ENCODE data around the gene OR13C4. TPM values are rescaled to one million over a fixed set of nuclear protein-coding genes. Genes with fewer than 3 reads are reported as not detected.

OR13C4 gene
- total RNA-seq, result not detected
- not detected for polyA plus RNA-seq
- long read RNA-seq, donor 1, result 0 reads
- long read RNA-seq, donor 2, result 0 reads
- long read RNA-seq, donor 3, result 0 reads
- long read RNA-seq, donor 4, result 0 reads
- long read RNA-seq, donor 5, result 0 reads

DNA sequence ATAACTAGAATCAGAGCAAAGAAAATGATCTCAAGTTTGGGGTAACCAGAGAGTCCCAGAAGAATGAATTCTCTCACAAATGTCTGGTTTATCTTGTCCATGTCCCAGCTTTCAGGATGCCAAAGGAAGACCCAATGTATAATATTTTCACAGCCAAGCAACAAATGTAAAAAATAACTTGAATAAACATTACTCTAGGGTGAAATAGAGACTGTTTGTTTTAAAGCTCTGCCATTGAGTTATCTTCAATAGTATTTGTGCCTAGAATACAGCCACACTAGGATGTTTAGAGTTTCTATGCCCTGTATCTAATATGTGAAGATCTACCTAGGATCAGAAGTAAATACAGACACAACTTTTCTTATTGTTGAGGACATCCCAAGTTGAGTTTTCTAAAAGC, at the start of gene OR13C4:
OR13C4 (minus strand) TSS at position 101 of the 400 bp plus-strand sequence; CDS start at position 101, 0 bp downstream.
- no peak within 1 kb of the TSS for H3K4me3 ChIP-seq
- H3K9me3 ChIP-seq (ENCODE audit: control insufficient read depth in 4 of 4, insufficient read depth in 3 of 4, low read length in 3 of 4), result no peaks in the 10 kb centered on the region
- no peaks in the 10 kb centered on the region for H3K4me1 ChIP-seq (ENCODE audit: control insufficient read depth in 5 of 5, insufficient read depth in 5 of 5, low read length in 5 of 5)
- H3K27ac ChIP-seq (ENCODE audit: low read depth in 1 of 2, low read length in 1 of 2), result no peak within 1 kb of the TSS
- TF ChIP-seq, protein P1, sequence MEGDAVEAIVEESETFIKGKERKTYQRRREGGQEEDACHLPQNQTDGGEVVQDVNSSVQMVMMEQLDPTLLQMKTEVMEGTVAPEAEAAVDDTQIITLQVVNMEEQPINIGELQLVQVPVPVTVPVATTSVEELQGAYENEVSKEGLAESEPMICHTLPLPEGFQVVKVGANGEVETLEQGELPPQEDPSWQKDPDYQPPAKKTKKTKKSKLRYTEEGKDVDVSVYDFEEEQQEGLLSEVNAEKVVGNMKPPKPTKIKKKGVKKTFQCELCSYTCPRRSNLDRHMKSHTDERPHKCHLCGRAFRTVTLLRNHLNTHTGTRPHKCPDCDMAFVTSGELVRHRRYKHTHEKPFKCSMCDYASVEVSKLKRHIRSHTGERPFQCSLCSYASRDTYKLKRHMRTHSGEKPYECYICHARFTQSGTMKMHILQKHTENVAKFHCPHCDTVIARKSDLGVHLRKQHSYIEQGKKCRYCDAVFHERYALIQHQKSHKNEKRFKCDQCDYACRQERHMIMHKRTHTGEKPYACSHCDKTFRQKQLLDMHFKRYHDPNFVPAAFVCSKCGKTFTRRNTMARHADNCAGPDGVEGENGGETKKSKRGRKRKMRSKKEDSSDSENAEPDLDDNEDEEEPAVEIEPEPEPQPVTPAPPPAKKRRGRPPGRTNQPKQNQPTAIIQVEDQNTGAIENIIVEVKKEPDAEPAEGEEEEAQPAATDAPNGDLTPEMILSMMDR (IDR thresholded peaks at IDR 0.05; ENCODE audit: control extremely low read depth, extremely low read depth), result no peak
- no peak within 1 kb of the TSS for H3K9ac ChIP-seq (ENCODE audit: insufficient read depth in 1 of 2, low read length in 2 of 2)
- ATAC-seq (ENCODE audit: insufficient read depth, low FRiP score) (no peak), DNase-seq (no peak)
- no peaks in the 10 kb centered on the region for H3K27me3 ChIP-seq (ENCODE audit: control insufficient read depth in 3 of 3, insufficient read depth in 3 of 3, low read length in 2 of 3)
- H3K36me3 ChIP-seq (ENCODE audit: control insufficient read depth in 4 of 4, insufficient read depth in 4 of 4, low read length in 4 of 4), result no peaks in the 10 kb centered on the region

DNA sequence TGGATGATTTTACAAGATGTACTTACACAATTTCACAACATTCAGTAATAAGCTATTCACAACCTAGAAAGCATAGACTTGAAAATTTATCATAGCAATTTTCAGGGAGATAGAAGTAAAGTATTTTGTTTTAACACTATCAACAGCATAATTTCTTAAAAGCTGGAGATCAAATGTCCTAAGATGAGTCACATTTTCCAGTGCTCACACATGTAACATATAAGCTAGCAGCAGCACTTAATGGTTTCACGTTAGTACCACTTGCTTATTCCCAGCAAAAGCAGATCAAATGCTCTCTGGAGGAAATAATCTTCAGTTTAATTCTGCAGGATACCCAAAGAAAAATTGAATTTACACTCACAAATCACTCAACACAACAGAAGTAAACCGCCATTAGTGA, 48.4 kb upstream of the OR13C4 start:
- TF ChIP-seq, protein P1 (IDR thresholded peaks at IDR 0.05; ENCODE audit: control extremely low read depth, extremely low read depth), result no peak
- no peaks in the 10 kb centered on the region for H3K4me1 ChIP-seq (ENCODE audit: control insufficient read depth in 5 of 5, insufficient read depth in 5 of 5, low read length in 5 of 5)
- H3K27me3 ChIP-seq (ENCODE audit: control insufficient read depth in 3 of 3, insufficient read depth in 3 of 3, low read length in 2 of 3), result no peaks in the 10 kb centered on the region
- peaks cover 0 to 4% (median 0%) of the 10 kb centered on the region in 4 donors for H3K9me3 ChIP-seq (ENCODE audit: control insufficient read depth in 4 of 4, insufficient read depth in 3 of 4, low read length in 3 of 4)
- H3K4me3 ChIP-seq, result no peak overlapping the region
- WGBS, 2 donors, result 80 to 87% methylated on average over 2 of the region's 2 CpGs
- ATAC-seq (ENCODE audit: insufficient read depth, low FRiP score), result no peak
- H3K9ac ChIP-seq (ENCODE audit: insufficient read depth in 1 of 2, low read length in 2 of 2), result no peak overlapping the region
- H3K27ac ChIP-seq (ENCODE audit: low read depth in 1 of 2, low read length in 1 of 2), result no peak overlapping the region
- no peaks in the 10 kb centered on the region for H3K36me3 ChIP-seq (ENCODE audit: control insufficient read depth in 4 of 4, insufficient read depth in 4 of 4, low read length in 4 of 4)
- DNase-seq, result no peak

DNA sequence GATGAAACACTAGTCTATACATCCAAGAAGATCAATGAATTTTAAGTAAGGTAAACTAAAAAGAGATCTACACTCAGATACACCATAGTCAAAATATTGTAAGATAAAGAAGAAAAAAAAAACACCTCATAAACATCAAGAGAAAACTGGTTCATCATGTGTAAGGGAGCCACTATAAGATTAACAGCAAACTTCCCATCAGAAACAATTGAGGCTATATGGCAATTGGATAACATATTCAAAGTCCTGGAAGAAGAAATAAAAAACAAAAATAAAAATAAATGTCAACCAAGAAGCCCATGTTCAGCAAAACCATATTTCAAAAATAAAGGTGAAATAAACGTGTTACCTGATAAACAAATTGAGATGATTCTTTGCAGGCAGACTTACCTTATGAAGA, 45.6 kb upstream of the OR13C4 start:
- Histone ChIP-seq H3K4me1 (ENCODE audit: control insufficient read depth in 5 of 5, insufficient read depth in 5 of 5, low read length in 5 of 5) (no peaks in the 10 kb centered on the region), H3K36me3 (ENCODE audit: control insufficient read depth in 4 of 4, insufficient read depth in 4 of 4, low read length in 4 of 4) (no peaks in the 10 kb centered on the region), H3K27ac (ENCODE audit: low read depth in 1 of 2, low read length in 1 of 2) (no peak overlapping the region), H3K9ac (ENCODE audit: insufficient read depth in 1 of 2, low read length in 2 of 2) (no peak overlapping the region), H3K27me3 (ENCODE audit: control insufficient read depth in 3 of 3, insufficient read depth in 3 of 3, low read length in 2 of 3) (no peaks in the 10 kb centered on the region), H3K4me3 (no peak overlapping the region), H3K9me3 (ENCODE audit: control insufficient read depth in 4 of 4, insufficient read depth in 3 of 4, low read length in 3 of 4) (peaks cover 0 to 4% (median under 1%) of the 10 kb centered on the region in 4 donors)
- WGBS, 2 donors, result 67 to 82% methylated on average over 1 of the region's 1 CpG
- TF ChIP-seq, protein P1 (IDR thresholded peaks at IDR 0.05; ENCODE audit: control extremely low read depth, extremely low read depth), result no peak
- ATAC-seq (ENCODE audit: insufficient read depth, low FRiP score), result no peak
- no peak for DNase-seq

DNA sequence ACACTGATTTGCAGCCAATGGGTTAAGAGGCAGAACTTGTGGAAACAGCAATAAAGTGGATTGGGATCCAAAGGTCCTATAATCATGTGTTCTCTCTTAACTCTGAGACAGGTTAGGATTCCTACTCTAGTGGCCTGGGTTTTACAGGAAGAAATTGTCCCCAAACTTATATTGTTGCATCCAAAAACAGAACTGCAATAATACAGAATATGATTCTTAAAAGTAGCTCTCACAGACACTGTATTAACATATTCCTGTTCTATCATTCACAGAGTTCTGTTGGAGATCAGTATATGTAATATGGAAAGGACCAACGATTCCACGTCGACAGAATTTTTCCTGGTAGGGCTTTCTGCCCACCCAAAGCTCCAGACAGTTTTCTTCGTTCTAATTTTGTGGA, 41.9 kb upstream of the OR13C4 start, which contains the start of gene OR13C8:
OR13C8 (plus strand) TSS at position 301 of the 400 bp plus-strand sequence; CDS start at position 301, 0 bp downstream.
- no peak for DNase-seq
- Histone ChIP-seq H3K27me3 (ENCODE audit: control insufficient read depth in 3 of 3, insufficient read depth in 3 of 3, low read length in 2 of 3) (no peaks in the 10 kb centered on the region), H3K9me3 (ENCODE audit: control insufficient read depth in 4 of 4, insufficient read depth in 3 of 4, low read length in 3 of 4) (peaks cover 0 to 4% (median under 1%) of the 10 kb centered on the region in 4 donors), H3K27ac (ENCODE audit: low read depth in 1 of 2, low read length in 1 of 2) (no peak within 1 kb of the TSS), H3K9ac (ENCODE audit: insufficient read depth in 1 of 2, low read length in 2 of 2) (no peak within 1 kb of the TSS), H3K4me1 (ENCODE audit: control insufficient read depth in 5 of 5, insufficient read depth in 5 of 5, low read length in 5 of 5) (no peaks in the 10 kb centered on the region), H3K4me3 (no peak within 1 kb of the TSS), H3K36me3 (ENCODE audit: control insufficient read depth in 4 of 4, insufficient read depth in 4 of 4, low read length in 4 of 4) (no peaks in the 10 kb centered on the region)
- ATAC-seq (ENCODE audit: insufficient read depth, low FRiP score), result no peak
- 87 to 96% methylated on average over 4 of the region's 4 CpGs for WGBS, 2 donors
- TF ChIP-seq, protein P1 (IDR thresholded peaks at IDR 0.05; ENCODE audit: control extremely low read depth, extremely low read depth), result no peak
